ENCODE measurements around the gene ZFYVE9.
"Not testable (repeated sequence)": the region's sequence is repeated elsewhere in the genome, so short reads cannot be mapped to it uniquely, and the experiment has no call there.

Gene ZFYVE9

GRCh38 chr1:52366517-52366827, 224.6 kb downstream of the ZFYVE9 start:
- in situ Hi-C loops (cut with MboI; ENCODE audit: low sequenced_read_pairs): no loop called here

- in situ Hi-C loops (cut with MboI; ENCODE audit: low sequenced_read_pairs): no loop called here
These were observed 225.4 kb downstream of the ZFYVE9 start for GRCh38 chr1:52367272-52367671.

GRCh38 chr1:52368383-52369172, 226.7 kb downstream of the ZFYVE9 start:
- in situ Hi-C loops (cut with MboI; ENCODE audit: low sequenced_read_pairs): no loop called here

- in situ Hi-C loops (cut with MboI; ENCODE audit: low sequenced_read_pairs): not testable (repeated sequence)
These were observed 228.0 kb downstream of the ZFYVE9 start for GRCh38 chr1:52369851-52370250.

GRCh38 chr1:52385376-52385775, 243.5 kb downstream of the ZFYVE9 start:
- in situ Hi-C loops (cut with MboI; ENCODE audit: low sequenced_read_pairs): no loop called here

GRCh38 chr1:52386458-52386857, 244.6 kb downstream of the ZFYVE9 start:
- in situ Hi-C loops (cut with MboI; ENCODE audit: low sequenced_read_pairs): no loop called here

- in situ Hi-C loops (cut with MboI; ENCODE audit: low sequenced_read_pairs): no loop called here
These were observed 251.3 kb downstream of the ZFYVE9 start for GRCh38 chr1:52393174-52393573.
